Stimulated activated CD4-positive, alpha-beta T cell treated with anti-CD3 and anti-CD28 coated beads, TNF-alpha, amount 100 ng/mL, for 4 hours (primary cell): ENCODE data around the gene ADNP.

Experiments
- DNase-seq, 3 experiments: peaks; one replicate each; pipeline ENCODE4 v3.0.0-alpha.2; 2020; ENCODE audit warnings: low read depth in 3 of 3

ADNP gene

GRCh38 chr20:50850721-50851286, 80.4 kb downstream of the ADNP start:
- DNase-seq, result no peak

GRCh38 chr20:50848846-50849673, 82.2 kb downstream of the ADNP start:
- no peak for DNase-seq

GRCh38 chr20:50848341-50848808, 82.9 kb downstream of the ADNP start:
- no peak for DNase-seq

- DNase-seq, result no peak
Observed at GRCh38 chr20:50845566-50846215, 85.5 kb downstream of the ADNP start.

- no peak for DNase-seq
Observed at GRCh38 chr20:50844430-50845100, 86.7 kb downstream of the ADNP start.

GRCh38 chr20:50843331-50844276, 87.6 kb downstream of the ADNP start:
- DNase-seq, result no peak

GRCh38 chr20:50842821-50843220, 88.4 kb downstream of the ADNP start:
- no peak for DNase-seq
